GM13976 (cell line): Measurements from ENCODE around the gene CPT1B.
A peak's percentile ranks its signal among the peaks of the same experiment; 100 is the strongest.

ENCODE experiments used
- DNase-seq: peaks from one replicate; pipeline ENCODE4 v3.0.0; 2012; ENCODE audit warnings: low spot score
- in situ Hi-C: fragments of 300-500 bp; cut with MboI; formaldehyde crosslinking; loops from one replicate; pipeline ENCODE4 v1.12.0; 2022; ENCODE audit warnings: low sequenced_read_pairs, mixed read lengths, inconsistent platforms; ENCODE audit not compliant: unreplicated experiment
- TF ChIP-seq, protein P1 (sequence below): IDR thresholded peaks from 2 replicates; pipeline ENCODE4 v1.5.1; 2012; ENCODE audit warnings: borderline replicate concordance, mild to moderate bottlenecking; ENCODE audit not compliant: insufficient read depth; ENCODE audit errors: extremely low read depth, missing control alignments, control extremely low read depth

The CPT1B gene

DNA sequence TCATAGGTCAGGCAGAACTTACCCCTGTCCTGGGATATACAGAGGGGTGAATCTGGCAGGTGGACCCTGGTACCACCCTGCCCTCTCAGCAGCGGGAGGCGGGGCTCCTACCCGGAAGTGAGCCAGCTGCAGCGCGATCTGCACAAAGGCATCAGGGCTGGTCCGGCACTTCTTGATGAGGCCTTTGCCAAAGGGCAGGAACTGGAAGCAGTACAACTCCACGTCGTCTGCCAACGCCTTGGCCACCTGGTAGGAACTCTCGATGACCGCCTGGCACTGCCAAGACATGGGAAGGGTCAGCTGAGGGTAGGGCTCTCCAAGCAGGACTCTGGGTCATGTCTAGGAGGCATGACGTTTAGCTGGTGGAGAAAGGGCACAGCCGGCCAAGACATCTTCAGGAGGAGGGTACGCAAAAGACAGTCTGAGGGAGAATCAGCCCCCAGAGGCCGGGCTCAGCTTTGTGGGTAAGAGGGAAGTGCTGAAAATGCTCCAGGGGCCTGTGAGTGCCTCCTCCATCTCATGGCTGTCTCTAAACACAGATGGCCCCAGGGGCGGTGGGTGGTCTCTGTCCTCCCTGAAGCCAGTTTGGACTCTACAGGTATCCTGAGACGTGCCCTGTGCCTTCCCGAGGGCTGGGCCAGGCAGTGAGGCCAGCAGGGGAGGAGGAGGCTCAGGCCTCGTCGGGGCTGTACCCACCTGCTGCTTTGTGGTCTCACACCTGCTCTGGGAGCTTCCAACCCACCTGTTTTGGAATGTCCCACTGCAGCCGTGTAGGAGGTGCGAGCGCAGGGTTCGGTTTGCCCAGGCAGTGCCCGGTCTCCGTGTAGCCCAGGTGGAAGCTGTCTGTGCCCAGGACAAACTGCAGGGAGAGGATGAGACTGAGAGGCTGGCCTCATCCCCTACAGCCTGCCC, 6.7 kb downstream of the CPT1B start:
- DNase-seq: peak; percentile 21
- TF ChIP-seq, protein P1, sequence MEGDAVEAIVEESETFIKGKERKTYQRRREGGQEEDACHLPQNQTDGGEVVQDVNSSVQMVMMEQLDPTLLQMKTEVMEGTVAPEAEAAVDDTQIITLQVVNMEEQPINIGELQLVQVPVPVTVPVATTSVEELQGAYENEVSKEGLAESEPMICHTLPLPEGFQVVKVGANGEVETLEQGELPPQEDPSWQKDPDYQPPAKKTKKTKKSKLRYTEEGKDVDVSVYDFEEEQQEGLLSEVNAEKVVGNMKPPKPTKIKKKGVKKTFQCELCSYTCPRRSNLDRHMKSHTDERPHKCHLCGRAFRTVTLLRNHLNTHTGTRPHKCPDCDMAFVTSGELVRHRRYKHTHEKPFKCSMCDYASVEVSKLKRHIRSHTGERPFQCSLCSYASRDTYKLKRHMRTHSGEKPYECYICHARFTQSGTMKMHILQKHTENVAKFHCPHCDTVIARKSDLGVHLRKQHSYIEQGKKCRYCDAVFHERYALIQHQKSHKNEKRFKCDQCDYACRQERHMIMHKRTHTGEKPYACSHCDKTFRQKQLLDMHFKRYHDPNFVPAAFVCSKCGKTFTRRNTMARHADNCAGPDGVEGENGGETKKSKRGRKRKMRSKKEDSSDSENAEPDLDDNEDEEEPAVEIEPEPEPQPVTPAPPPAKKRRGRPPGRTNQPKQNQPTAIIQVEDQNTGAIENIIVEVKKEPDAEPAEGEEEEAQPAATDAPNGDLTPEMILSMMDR: no peak
- in situ Hi-C loops: no loop called here

DNA sequence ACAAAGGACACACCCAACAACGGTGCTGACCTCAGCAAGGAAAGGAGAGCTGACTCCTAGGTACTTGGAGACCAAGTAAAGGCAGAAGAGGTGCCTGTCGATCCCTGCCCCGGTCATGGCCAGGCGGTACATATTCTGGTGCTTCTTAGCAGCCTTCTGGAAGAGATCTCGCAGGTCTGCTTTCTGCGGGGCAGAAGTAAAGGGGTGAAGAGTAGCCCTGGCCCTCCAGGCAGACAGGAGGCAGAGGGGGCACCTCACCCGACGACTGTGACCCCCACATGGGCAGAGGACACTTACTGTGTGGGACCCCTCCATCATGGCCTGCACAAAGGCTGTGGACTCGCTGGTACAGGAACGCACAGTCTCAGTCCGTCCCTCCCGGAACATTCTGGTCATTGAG, 7.4 kb downstream of the CPT1B start:
- TF ChIP-seq, protein P1: no peak
- in situ Hi-C loops: no loop called here
- no peak for DNase-seq

DNA sequence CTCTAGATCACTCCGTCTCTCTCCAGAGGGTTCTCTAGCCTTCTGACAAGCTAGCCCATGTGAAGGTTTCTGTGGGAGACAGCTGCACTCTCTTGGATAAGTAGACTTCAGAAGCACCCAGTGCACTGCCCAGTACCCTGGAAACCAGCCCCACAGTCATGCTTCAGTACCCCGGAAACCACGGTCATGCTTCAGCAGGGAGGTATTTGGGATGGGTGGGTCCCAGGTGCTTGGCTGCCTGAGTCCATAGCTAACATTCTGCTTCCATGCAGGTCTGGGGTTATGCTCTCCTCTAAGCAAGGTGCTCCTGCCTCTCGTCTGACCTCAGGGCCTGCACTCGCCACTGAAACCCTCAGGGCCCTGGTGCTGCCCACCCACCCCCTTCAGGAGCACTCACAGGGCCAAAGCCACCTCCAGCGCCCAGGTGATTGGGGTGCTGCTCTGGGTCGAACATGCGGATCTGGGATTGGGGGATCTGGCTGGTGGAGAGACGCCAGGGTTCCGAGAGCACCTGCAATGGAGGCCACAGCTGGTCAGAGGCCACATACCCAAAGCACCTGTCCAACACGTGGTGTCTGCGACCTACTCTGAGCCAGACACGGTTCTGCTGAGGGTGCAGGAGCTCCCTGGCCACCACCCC, 8.2 kb downstream of the CPT1B start:
- DNase-seq: peak; percentile 31
- in situ Hi-C loops: no loop called here

DNA sequence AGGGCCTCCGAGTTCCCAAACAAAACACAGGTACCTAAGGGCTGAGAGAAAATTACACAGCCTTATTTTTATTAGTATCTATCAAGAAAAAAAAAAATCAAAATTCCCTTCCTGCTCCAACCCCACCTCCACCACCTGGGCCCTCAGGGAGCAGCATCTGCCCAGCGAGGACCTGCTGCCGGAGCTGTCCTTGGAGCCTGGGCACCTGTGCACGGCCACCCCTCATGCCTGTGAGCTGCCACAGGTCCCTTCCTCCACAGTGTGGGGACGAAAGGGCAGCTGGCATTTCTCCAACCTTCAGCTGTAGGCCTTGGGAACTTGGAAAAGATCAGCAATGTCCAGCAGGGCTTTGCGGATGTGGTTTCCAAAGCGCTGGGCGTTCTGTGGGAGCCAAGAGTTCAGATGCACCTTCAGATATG, 9.2 kb downstream of the CPT1B start:
- in situ Hi-C loops: no loop called here

More for the DNA sequence above, 8.2 kb downstream of the CPT1B start:
- TF ChIP-seq, protein P1: no peak

DNA sequence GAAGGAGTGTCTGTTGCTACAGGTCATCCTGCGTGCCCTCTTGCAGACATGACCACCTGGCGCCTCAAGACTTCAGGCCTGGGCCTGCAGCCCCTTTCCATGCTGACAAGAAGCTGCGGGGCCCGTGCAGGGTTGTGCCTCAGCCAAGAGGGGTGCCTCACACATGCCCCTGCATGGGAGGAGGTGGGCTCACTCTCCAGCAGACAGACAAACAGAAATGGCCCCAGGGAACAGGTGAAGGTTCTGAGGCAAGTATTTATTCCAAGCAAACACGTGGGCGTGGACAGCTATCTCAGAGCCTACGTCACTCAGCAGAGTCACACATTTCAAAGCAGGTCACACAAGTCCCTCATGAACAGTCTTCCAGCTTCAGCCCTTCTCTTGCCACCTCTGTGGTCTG, 9.6 kb downstream of the CPT1B start:
- no peak for DNase-seq
- TF ChIP-seq, protein P1: no peak
- in situ Hi-C loops: no loop called here

More for the DNA sequence above, 9.2 kb downstream of the CPT1B start:
- DNase-seq: no peak
- TF ChIP-seq, protein P1: no peak

DNA sequence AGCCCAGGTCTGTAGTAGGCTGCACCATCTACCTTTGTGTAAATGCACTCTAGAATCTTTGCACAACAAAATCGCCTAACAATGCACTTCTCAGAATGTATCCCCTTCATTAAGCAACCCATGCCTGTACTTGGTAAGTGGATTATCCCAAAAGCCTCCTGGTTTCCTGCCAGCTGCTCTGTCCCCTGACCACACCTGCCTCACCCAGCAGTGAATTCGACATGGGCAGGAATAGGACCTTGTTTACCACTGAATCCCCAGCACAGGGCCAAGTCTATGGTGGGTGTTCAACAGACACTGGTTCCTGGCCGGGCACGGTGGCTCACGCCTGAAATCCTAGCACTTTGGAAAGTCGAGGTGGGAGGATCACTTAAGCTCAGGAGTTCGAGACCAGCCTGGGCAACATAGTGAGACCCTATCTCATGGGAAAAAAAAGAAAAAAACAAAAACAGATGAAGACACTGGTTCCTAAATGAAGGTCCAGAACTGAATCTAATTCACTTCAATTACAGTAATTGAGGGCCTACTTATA, 10.4 kb downstream of the CPT1B start:
- in situ Hi-C loops: no loop called here
- TF ChIP-seq, protein P1: no peak
- no peak for DNase-seq
